ENCODE results near the gene ABCC2. TPM values are rescaled to one million over a fixed set of nuclear protein-coding genes. Genes with fewer than 3 reads are reported as not detected.

ABCC2 gene
- total RNA-seq, 2 experiments from 2014 or later, result 0.38 to 0.59 TPM

DNA sequence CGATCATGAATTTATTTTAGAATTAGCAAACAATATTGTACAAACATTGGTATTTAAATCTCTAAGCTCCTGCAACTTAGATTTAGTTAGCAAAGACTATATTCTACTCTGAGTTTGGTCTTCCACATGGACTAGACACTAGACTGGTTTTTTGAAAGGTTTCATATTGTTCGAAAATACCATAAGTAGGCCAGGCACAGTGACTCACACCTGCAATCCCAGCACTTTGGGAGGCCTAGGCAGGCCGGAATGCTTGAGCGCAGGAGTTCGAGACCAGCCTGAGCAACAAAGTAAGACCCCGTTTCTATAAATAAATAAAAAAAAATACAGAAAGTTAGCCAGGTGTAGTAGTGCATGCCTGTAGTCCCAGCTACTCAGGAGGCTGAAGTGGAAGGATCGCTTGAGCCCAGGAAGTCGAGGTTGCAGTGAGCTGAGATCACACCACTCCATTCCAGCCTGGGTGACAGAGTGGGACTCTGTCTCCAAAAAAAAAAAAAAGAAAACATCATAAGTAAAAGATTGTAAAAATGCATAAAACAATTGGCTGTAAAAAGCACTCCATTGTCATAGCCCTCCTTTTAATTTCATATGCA is 73.1 kb downstream of the ABCC2 start:
- no peak overlapping the region for H2AFZ ChIP-seq (ENCODE audit: low read length)
- TF ChIP-seq, protein P1, sequence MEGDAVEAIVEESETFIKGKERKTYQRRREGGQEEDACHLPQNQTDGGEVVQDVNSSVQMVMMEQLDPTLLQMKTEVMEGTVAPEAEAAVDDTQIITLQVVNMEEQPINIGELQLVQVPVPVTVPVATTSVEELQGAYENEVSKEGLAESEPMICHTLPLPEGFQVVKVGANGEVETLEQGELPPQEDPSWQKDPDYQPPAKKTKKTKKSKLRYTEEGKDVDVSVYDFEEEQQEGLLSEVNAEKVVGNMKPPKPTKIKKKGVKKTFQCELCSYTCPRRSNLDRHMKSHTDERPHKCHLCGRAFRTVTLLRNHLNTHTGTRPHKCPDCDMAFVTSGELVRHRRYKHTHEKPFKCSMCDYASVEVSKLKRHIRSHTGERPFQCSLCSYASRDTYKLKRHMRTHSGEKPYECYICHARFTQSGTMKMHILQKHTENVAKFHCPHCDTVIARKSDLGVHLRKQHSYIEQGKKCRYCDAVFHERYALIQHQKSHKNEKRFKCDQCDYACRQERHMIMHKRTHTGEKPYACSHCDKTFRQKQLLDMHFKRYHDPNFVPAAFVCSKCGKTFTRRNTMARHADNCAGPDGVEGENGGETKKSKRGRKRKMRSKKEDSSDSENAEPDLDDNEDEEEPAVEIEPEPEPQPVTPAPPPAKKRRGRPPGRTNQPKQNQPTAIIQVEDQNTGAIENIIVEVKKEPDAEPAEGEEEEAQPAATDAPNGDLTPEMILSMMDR (conservative IDR thresholded peaks at IDR 0.05; ENCODE audit: low read length), result no peak
- TF ChIP-seq EZH2phosphoT487 (IDR thresholded peaks at IDR 0.05; ENCODE audit: borderline replicate concordance, low read depth, low read length), result no peak
- H3K27ac ChIP-seq (ENCODE audit: low read depth, low read length, poor library complexity, severe bottlenecking), result no peak overlapping the region
- H3K36me3 ChIP-seq (ENCODE audit: insufficient read depth, low read length), result no peaks in the 10 kb centered on the region
- H4K20me1 ChIP-seq (ENCODE audit: insufficient read depth, low read length), result no peaks in the 10 kb centered on the region
- H3K4me3 ChIP-seq (ENCODE audit: low read depth, low read length, poor library complexity, severe bottlenecking), result no peak overlapping the region
- DNase-seq (ENCODE audit: low spot score), result no peak
- intact Hi-C loops (cut with micrococcal nuclease; ENCODE audit: unreplicated experiment), result no loop called here
- BruUV-seq (replicated peaks), result no TSS peak
- ChIA-PET POLR2A (interaction anchor here (0.5 to 1.5 kb wide), 3 partner anchors 10 to 116 kb away, joined by 3 to 4 read pairs (median 3); no protein-coding TSS in a partner anchor), CTCF (ENCODE audit: unreplicated experiment) (interaction anchor here (1.1 kb wide), 1 partner anchor 9 kb away, joined by 4 read pairs; no protein-coding TSS in a partner anchor)
- no peaks in the 10 kb centered on the region for H3K79me2 ChIP-seq (ENCODE audit: insufficient read depth, low read depth, low read length)
- H3K9me3 ChIP-seq (ENCODE audit: low read length), result no peaks in the 10 kb centered on the region
- H3K4me2 ChIP-seq (ENCODE audit: low read length), result no peak overlapping the region
- H3K4me1 ChIP-seq (ENCODE audit: insufficient read depth, low read length, poor library complexity, severe bottlenecking), result no peaks in the 10 kb centered on the region
- no peaks in the 10 kb centered on the region for H3K9me2 ChIP-seq (ENCODE audit: insufficient read depth, low read length)

DNA sequence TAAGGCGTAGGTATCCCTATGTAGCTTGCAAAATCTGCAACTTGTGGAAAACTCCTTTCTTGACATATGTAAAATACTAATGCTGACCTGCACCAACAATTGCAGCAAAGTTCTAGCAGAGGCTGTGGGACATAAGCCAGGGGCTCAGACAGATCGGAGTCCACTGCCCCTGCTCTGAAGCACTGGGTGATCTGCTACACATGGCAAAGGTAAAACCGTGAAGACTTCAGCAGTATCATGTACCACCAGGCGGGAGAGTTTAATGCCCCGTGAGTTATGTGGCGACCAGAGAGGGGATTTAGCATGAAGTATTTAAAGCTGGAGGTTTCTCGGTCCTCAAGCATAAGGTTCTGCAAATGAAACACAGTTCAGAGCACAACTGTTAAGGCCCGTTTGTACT is 76.4 kb downstream of the ABCC2 start:
- no peak for TF ChIP-seq EZH2phosphoT487 (IDR thresholded peaks at IDR 0.05; ENCODE audit: borderline replicate concordance, low read depth, low read length)
- TF ChIP-seq, protein P1 (conservative IDR thresholded peaks at IDR 0.05; ENCODE audit: low read length), result no peak
- intact Hi-C loops (cut with micrococcal nuclease; ENCODE audit: unreplicated experiment), result no loop called here
- Histone ChIP-seq H3K27ac (ENCODE audit: low read depth, low read length, poor library complexity, severe bottlenecking) (no peak overlapping the region), H3K9me3 (ENCODE audit: low read length) (no peaks in the 10 kb centered on the region), H3K4me1 (ENCODE audit: insufficient read depth, low read length, poor library complexity, severe bottlenecking) (no peaks in the 10 kb centered on the region), H3K4me2 (ENCODE audit: low read length) (no peak overlapping the region), H4K20me1 (ENCODE audit: insufficient read depth, low read length) (no peaks in the 10 kb centered on the region), H3K79me2 (ENCODE audit: insufficient read depth, low read depth, low read length) (no peaks in the 10 kb centered on the region), H3K36me3 (ENCODE audit: insufficient read depth, low read length) (no peaks in the 10 kb centered on the region), H3K9me2 (ENCODE audit: insufficient read depth, low read length) (no peaks in the 10 kb centered on the region), H3K4me3 (ENCODE audit: low read depth, low read length, poor library complexity, severe bottlenecking) (no peak overlapping the region), H2AFZ (ENCODE audit: low read length) (no peak overlapping the region)
- POLR2A ChIA-PET, result no interaction called here
- BruUV-seq (replicated peaks), result no TSS peak
- DNase-seq (ENCODE audit: low spot score), result no peak
- CTCF ChIA-PET (ENCODE audit: unreplicated experiment), result no interaction called here

DNA sequence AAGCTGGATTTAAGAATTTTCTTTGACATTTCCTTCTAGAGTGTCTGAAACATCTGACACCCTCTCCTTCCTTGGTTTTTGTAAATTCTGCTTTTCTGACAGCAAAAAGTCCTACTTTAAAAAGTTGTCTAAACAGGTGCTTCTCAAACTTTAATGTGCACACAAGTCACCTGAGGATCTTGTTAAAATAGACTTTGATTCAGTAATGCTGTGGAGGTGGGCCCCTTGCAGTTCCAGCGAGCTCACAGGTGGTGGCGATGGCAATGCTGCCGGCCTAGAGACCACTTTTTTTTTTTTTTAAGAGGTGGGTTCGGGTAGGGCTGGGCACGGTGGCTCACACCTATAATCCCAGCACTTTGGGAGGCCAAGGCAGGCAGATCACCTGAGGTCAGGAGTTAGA is 77.1 kb downstream of the ABCC2 start:
- DNase-seq (ENCODE audit: low spot score), result peak; percentile 67
- Histone ChIP-seq H3K4me3 (ENCODE audit: low read depth, low read length, poor library complexity, severe bottlenecking) (no peak overlapping the region), H3K27ac (ENCODE audit: low read depth, low read length, poor library complexity, severe bottlenecking) (no peak overlapping the region), H2AFZ (ENCODE audit: low read length) (no peak overlapping the region), H3K79me2 (ENCODE audit: insufficient read depth, low read depth, low read length) (no peaks in the 10 kb centered on the region), H4K20me1 (ENCODE audit: insufficient read depth, low read length) (no peaks in the 10 kb centered on the region), H3K4me1 (ENCODE audit: insufficient read depth, low read length, poor library complexity, severe bottlenecking) (no peaks in the 10 kb centered on the region), H3K4me2 (ENCODE audit: low read length) (no peak overlapping the region), H3K9me3 (ENCODE audit: low read length) (no peaks in the 10 kb centered on the region), H3K36me3 (ENCODE audit: insufficient read depth, low read length) (no peaks in the 10 kb centered on the region), H3K9me2 (ENCODE audit: insufficient read depth, low read length) (no peaks in the 10 kb centered on the region)
- CTCF ChIA-PET (ENCODE audit: unreplicated experiment), result interaction anchor here (1.1 kb wide), 1 partner anchor 186 kb away, joined by 3 read pairs; no protein-coding TSS in a partner anchor
- BruUV-seq (replicated peaks), result no TSS peak
- TF ChIP-seq, protein P1 (conservative IDR thresholded peaks at IDR 0.05; ENCODE audit: low read length), result peak; percentile 79
- TF ChIP-seq EZH2phosphoT487 (IDR thresholded peaks at IDR 0.05; ENCODE audit: borderline replicate concordance, low read depth, low read length), result no peak
- POLR2A ChIA-PET, result interaction anchor here (0.7 to 0.8 kb wide), 2 partner anchors 117 to 161 kb away, joined by 3 to 4 read pairs; no protein-coding TSS in a partner anchor
- intact Hi-C loops (cut with micrococcal nuclease; ENCODE audit: unreplicated experiment), result no loop called here

Data from OCI-LY7 (cell line).